ENCODE measurements around the gene POLR2L.

Gene POLR2L

GRCh38 chr11:794013-794765 lies 48.1 kb downstream of the POLR2L start:
- Histone ChIP-seq H3K4me3 (ENCODE audit: low read depth, low read length) (no peak overlapping the region), H3K4me1 (ENCODE audit: control insufficient read depth, insufficient read depth, low read length) (peaks cover 28% of the 10 kb centered on the region), H3K27ac (ENCODE audit: low read depth, low read length) (no peak overlapping the region), H3K9me3 (ENCODE audit: control insufficient read depth, insufficient read depth, low read depth, low read length) (no peaks in the 10 kb centered on the region), H3K27me3 (ENCODE audit: control insufficient read depth, insufficient read depth, low read length) (peaks cover 4% of the 10 kb centered on the region; the same call in 1 of the 2 replicates), H3K36me3 (ENCODE audit: control insufficient read depth, insufficient read depth, low read length) (peaks cover 17% of the 10 kb centered on the region), H3K9ac (ENCODE audit: low read length) (no peak overlapping the region)

GRCh38 chr11:793556-793955 lies 48.8 kb downstream of the POLR2L start:
- peaks cover 12% of the 10 kb centered on the region; the same call in 1 of the 2 replicates for H3K36me3 ChIP-seq (ENCODE audit: control insufficient read depth, insufficient read depth, low read length)
- H3K27ac ChIP-seq (ENCODE audit: low read depth, low read length) = no peak overlapping the region
- H3K4me1 ChIP-seq (ENCODE audit: control insufficient read depth, insufficient read depth, low read length) = peaks cover 28% of the 10 kb centered on the region
- H3K9me3 ChIP-seq (ENCODE audit: control insufficient read depth, insufficient read depth, low read depth, low read length) = no peaks in the 10 kb centered on the region
- peaks cover 4% of the 10 kb centered on the region; the same call in 1 of the 2 replicates for H3K27me3 ChIP-seq (ENCODE audit: control insufficient read depth, insufficient read depth, low read length)
- H3K9ac ChIP-seq (ENCODE audit: low read length) = no peak overlapping the region
- H3K4me3 ChIP-seq (ENCODE audit: low read depth, low read length) = no peak overlapping the region

GRCh38 chr11:792873-793272 lies 49.5 kb downstream of the POLR2L start:
- H3K4me1 ChIP-seq (ENCODE audit: control insufficient read depth, insufficient read depth, low read length) = peaks cover 28% of the 10 kb centered on the region
- H3K27ac ChIP-seq (ENCODE audit: low read depth, low read length) = no peak overlapping the region

GRCh38 chr11:792535-792821 lies 49.9 kb downstream of the POLR2L start:
- Histone ChIP-seq H3K4me1 (ENCODE audit: control insufficient read depth, insufficient read depth, low read length) (peaks cover 28% of the 10 kb centered on the region), H3K27ac (ENCODE audit: low read depth, low read length) (no peak overlapping the region), H3K4me3 (ENCODE audit: low read depth, low read length) (no peak overlapping the region), H3K27me3 (ENCODE audit: control insufficient read depth, insufficient read depth, low read length) (peaks cover 4% of the 10 kb centered on the region; the same call in 1 of the 2 replicates), H3K9me3 (ENCODE audit: control insufficient read depth, insufficient read depth, low read depth, low read length) (no peaks in the 10 kb centered on the region), H3K9ac (ENCODE audit: low read length) (no peak overlapping the region), H3K36me3 (ENCODE audit: control insufficient read depth, insufficient read depth, low read length) (peaks cover 12% of the 10 kb centered on the region; the same call in 1 of the 2 replicates)

More at GRCh38 chr11:792873-793272, 49.5 kb downstream of the POLR2L start:
- H3K9me3 ChIP-seq (ENCODE audit: control insufficient read depth, insufficient read depth, low read depth, low read length) = no peaks in the 10 kb centered on the region
- H3K4me3 ChIP-seq (ENCODE audit: low read depth, low read length) = no peak overlapping the region
- H3K27me3 ChIP-seq (ENCODE audit: control insufficient read depth, insufficient read depth, low read length) = peaks cover 4% of the 10 kb centered on the region; the same call in 1 of the 2 replicates
- H3K9ac ChIP-seq (ENCODE audit: low read length) = no peak overlapping the region
- H3K36me3 ChIP-seq (ENCODE audit: control insufficient read depth, insufficient read depth, low read length) = peaks cover 12% of the 10 kb centered on the region; the same call in 1 of the 2 replicates

- H3K27me3 ChIP-seq (ENCODE audit: control insufficient read depth, insufficient read depth, low read length) = peaks cover 4% of the 10 kb centered on the region; the same call in 1 of the 2 replicates
- peaks cover 26% of the 10 kb centered on the region for H3K4me1 ChIP-seq (ENCODE audit: control insufficient read depth, insufficient read depth, low read length)
- no peak overlapping the region for H3K4me3 ChIP-seq (ENCODE audit: low read depth, low read length)
- peaks cover 12% of the 10 kb centered on the region; the same call in 1 of the 2 replicates for H3K36me3 ChIP-seq (ENCODE audit: control insufficient read depth, insufficient read depth, low read length)
- H3K27ac ChIP-seq (ENCODE audit: low read depth, low read length) = no peak overlapping the region
- H3K9me3 ChIP-seq (ENCODE audit: control insufficient read depth, insufficient read depth, low read depth, low read length) = no peaks in the 10 kb centered on the region
- H3K9ac ChIP-seq (ENCODE audit: low read length) = no peak overlapping the region
Observed at GRCh38 chr11:791658-792534, 50.4 kb downstream of the POLR2L start.

GRCh38 chr11:790721-791564 lies 51.4 kb downstream of the POLR2L start:
- peak overlapping the region; percentile 27; the same call in 1 of the 2 replicates for H3K4me3 ChIP-seq (ENCODE audit: low read depth, low read length)
- no peaks in the 10 kb centered on the region for H3K9me3 ChIP-seq (ENCODE audit: control insufficient read depth, insufficient read depth, low read depth, low read length)
- H3K36me3 ChIP-seq (ENCODE audit: control insufficient read depth, insufficient read depth, low read length) = peaks cover 12% of the 10 kb centered on the region; the same call in 1 of the 2 replicates
- peaks cover 18% of the 10 kb centered on the region for H3K4me1 ChIP-seq (ENCODE audit: control insufficient read depth, insufficient read depth, low read length)
- H3K27me3 ChIP-seq (ENCODE audit: control insufficient read depth, insufficient read depth, low read length) = peaks cover 4% of the 10 kb centered on the region; the same call in 1 of the 2 replicates
- no peak overlapping the region for H3K27ac ChIP-seq (ENCODE audit: low read depth, low read length)
- H3K9ac ChIP-seq (ENCODE audit: low read length) = no peak overlapping the region

- no peak within 1 kb of the TSS for H3K9ac ChIP-seq (ENCODE audit: low read length)
- peak within 1 kb of the TSS; percentile 27; the same call in 1 of the 2 replicates for H3K4me3 ChIP-seq (ENCODE audit: low read depth, low read length)
Observed at GRCh38 chr11:789943-790342, 52.4 kb downstream of the POLR2L start, which contains the start of gene CEND1. TSS of gene CEND1 (minus strand) at chr11:790090. CDS start at chr11:788576, 1,514 bp downstream.

More at GRCh38 chr11:789943-790342, 52.4 kb downstream of the POLR2L start, which contains the start of gene CEND1:
- peaks cover 4% of the 10 kb centered on the region; the same call in 1 of the 2 replicates for H3K27me3 ChIP-seq (ENCODE audit: control insufficient read depth, insufficient read depth, low read length)
- H3K4me1 ChIP-seq (ENCODE audit: control insufficient read depth, insufficient read depth, low read length) = peaks cover 9% of the 10 kb centered on the region
- no peak within 1 kb of the TSS for H3K27ac ChIP-seq (ENCODE audit: low read depth, low read length)
- H3K36me3 ChIP-seq (ENCODE audit: control insufficient read depth, insufficient read depth, low read length) = peaks cover 12% of the 10 kb centered on the region; the same call in 1 of the 2 replicates
- no peaks in the 10 kb centered on the region for H3K9me3 ChIP-seq (ENCODE audit: control insufficient read depth, insufficient read depth, low read depth, low read length)
